H1 (cell line): ENCODE results near the gene CDC42EP5. TPM values are rescaled to one million over a fixed set of nuclear protein-coding genes. Genes with fewer than 3 reads are reported as not detected.

Source experiments
- CTCF ChIA-PET: fragments of 300-600 bp; sonication (Branson Sonifier 250); formaldehyde crosslinking; loops from one replicate; lab custom pipeline; 2021; ENCODE audit not compliant: partially characterized antibody; lab: Charles Lee
- POLR2A ChIA-PET: fragments of 300-600 bp; sonication (Branson Sonifier 250); formaldehyde crosslinking; loops from one replicate; lab custom pipeline; 2021; ENCODE audit warnings: inconsistent platforms; ENCODE audit not compliant: partially characterized antibody; lab: Charles Lee
- DNase-seq, 2 experiments: peaks; one replicate each; pipeline versions ENCODE4 v3.0.0 to v3.0.0-alpha.2; 2010 to 2022; ENCODE audit warnings: low spot score in 2 of 2, low read depth in 1 of 2, mixed read lengths in 1 of 2
- FAIRE-seq: peaks from 2 replicates; lab custom pipeline; 2011; peaks lifted over from hg19 to GRCh38; lab: Jason Lieb, UNC
- H2AFZ ChIP-seq: 2 replicates; pipeline ENCODE4 v1.8.1; 2012; ENCODE audit warnings: low read length, inconsistent platforms
- H2AK5ac ChIP-seq: 2 replicates; pipeline ENCODE4 v1.6.1; 2013; ENCODE audit warnings: low read depth, low read length
- H2BK120ac ChIP-seq: replicated peaks from 2 replicates; pipeline ENCODE3; 2013; ENCODE audit warnings: low read depth, low read length, inconsistent platforms
- H2BK12ac ChIP-seq: 2 replicates; pipeline ENCODE4 v1.6.1; 2013; ENCODE audit warnings: low read depth, low read length
- H2BK15ac ChIP-seq: 2 replicates; pipeline ENCODE4 v1.6.1; 2013; ENCODE audit warnings: low read length
- H2BK20ac ChIP-seq: 2 replicates; pipeline ENCODE4 v1.6.1; 2013; ENCODE audit warnings: low read length
- H2BK5ac ChIP-seq: 2 replicates; pipeline ENCODE4 v1.6.1; 2013; ENCODE audit warnings: low read depth, low read length
- H3K14ac ChIP-seq: 2 replicates; pipeline ENCODE4 v1.6.1; 2013; ENCODE audit warnings: inconsistent platforms; ENCODE audit not compliant: insufficient read length
- H3K18ac ChIP-seq: 2 replicates; pipeline ENCODE4 v1.6.1; 2013; ENCODE audit warnings: low read length; ENCODE audit errors: extremely low read depth
- H3K23ac ChIP-seq: 2 replicates; pipeline ENCODE4 v1.6.1; 2013; ENCODE audit warnings: inconsistent platforms; ENCODE audit not compliant: insufficient read length
- H3K23me2 ChIP-seq: 2 replicates; pipeline ENCODE4 v1.6.1; 2013; ENCODE audit warnings: low read depth, low read length
- H3K27ac ChIP-seq: 2 replicates; pipeline ENCODE4 v1.6.1; 2011; ENCODE audit warnings: low read depth, low read length, inconsistent platforms
- H3K27me3 ChIP-seq, 4 experiments: replicated peaks in 1 of 4; 1 replicate in 1 of 4; 2 replicates in 3 of 4; pipeline versions ENCODE4 v1.6.1 to v1.8.1; 2011 to 2013; ENCODE audit warnings: low read length in 3 of 4, mild to moderate bottlenecking in 3 of 4, inconsistent platforms in 2 of 4, mixed read lengths in 2 of 4, moderate library complexity in 1 of 4; ENCODE audit not compliant: control insufficient read depth in 3 of 4, insufficient read depth in 3 of 4; ENCODE audit errors: extremely low read depth in 1 of 4
- H3K36me3 ChIP-seq, 4 experiments: 2 replicates each; pipeline versions ENCODE4 v1.6.1 to v1.8.1; 2011 to 2013; ENCODE audit warnings: mild to moderate bottlenecking in 4 of 4, low read length in 3 of 4, moderate library complexity in 2 of 4, control low read depth in 1 of 4, inconsistent platforms in 1 of 4; ENCODE audit not compliant: insufficient read depth in 4 of 4, control insufficient read depth in 2 of 4
- H3K4ac ChIP-seq: replicated peaks from 2 replicates; pipeline ENCODE3; 2013; ENCODE audit warnings: low read length, low read depth, mixed read lengths, inconsistent platforms; ENCODE audit not compliant: insufficient read length
- H3K4me1 ChIP-seq, 4 experiments: replicated peaks in 1 of 4; 1 replicate in 1 of 4; 2 replicates in 3 of 4; pipeline versions ENCODE4 v1.6.1 to v1.8.1; 2011 to 2013; ENCODE audit warnings: low read length in 3 of 4, inconsistent platforms in 2 of 4, mixed read lengths in 1 of 4; ENCODE audit not compliant: insufficient read depth in 4 of 4, control insufficient read depth in 3 of 4
- H3K4me2 ChIP-seq, 2 experiments: 2 replicates each; pipeline versions ENCODE4 v1.6.1 to v1.8.1; 2011 to 2013; ENCODE audit warnings: low read depth in 2 of 2, low read length in 2 of 2, control low read depth in 1 of 2, inconsistent platforms in 1 of 2, mild to moderate bottlenecking in 1 of 2; ENCODE audit not compliant: insufficient read depth in 1 of 2
- H3K4me3 ChIP-seq, 4 experiments: fragments of 200-600, 300-600 bp in 1 of 4; sonication (generic), shearing (Covaris generic), sonication (Bioruptor Twin) in 1 of 4; 2 replicates each; pipeline versions ENCODE4 v1.5.1 to v1.8.1; 2011 to 2016; ENCODE audit warnings: low read length in 4 of 4, low read depth in 3 of 4, control low read depth in 2 of 4, inconsistent platforms in 2 of 4, mild to moderate bottlenecking in 2 of 4, mixed read lengths in 1 of 4, moderate library complexity in 1 of 4; ENCODE audit not compliant: insufficient read depth in 2 of 4; ENCODE audit errors: extremely low read depth in 1 of 4
- H3K56ac ChIP-seq: replicated peaks from 2 replicates; pipeline ENCODE3; 2013; ENCODE audit warnings: low read depth, mild to moderate bottlenecking, mixed read lengths, low read length, inconsistent platforms; ENCODE audit not compliant: insufficient read length
- H3K79me1 ChIP-seq: 2 replicates; pipeline ENCODE4 v1.6.1; 2013; ENCODE audit warnings: low read depth, low read length, control low read depth
- H3K79me2 ChIP-seq, 2 experiments: 2 replicates each; pipeline versions ENCODE4 v1.6.1 to v1.8.1; 2012 to 2013; ENCODE audit warnings: low read length in 2 of 2, mild to moderate bottlenecking in 2 of 2, inconsistent platforms in 1 of 2; ENCODE audit not compliant: insufficient read depth in 2 of 2, control insufficient read depth in 1 of 2
- H3K9ac ChIP-seq, 4 experiments: replicated peaks in 1 of 4; 1 replicate in 1 of 4; 2 replicates in 3 of 4; pipeline versions ENCODE4 v1.6.1 to v1.8.1; 2011 to 2013; ENCODE audit warnings: low read depth in 3 of 4, low read length in 3 of 4, control low read depth in 2 of 4, mild to moderate bottlenecking in 2 of 4, moderate library complexity in 2 of 4, inconsistent platforms in 1 of 4; ENCODE audit errors: extremely low read depth in 1 of 4
- H3K9me3 ChIP-seq, 2 experiments: 2 replicates each; pipeline versions ENCODE4 v1.6.1 to v1.8.1; 2012 to 2013; ENCODE audit warnings: mild to moderate bottlenecking in 2 of 2, moderate library complexity in 2 of 2, control low read depth in 1 of 2, inconsistent platforms in 1 of 2, low read depth in 1 of 2, low read length in 1 of 2, mixed read lengths in 1 of 2; ENCODE audit not compliant: insufficient read depth in 2 of 2
- H4K20me1 ChIP-seq, 2 experiments: replicated peaks in 1 of 2; 2 replicates each; pipeline versions ENCODE3 to v1.8.1; 2011 to 2013; ENCODE audit warnings: inconsistent platforms in 2 of 2, low read length in 2 of 2, mild to moderate bottlenecking in 1 of 2; ENCODE audit not compliant: insufficient read depth in 2 of 2, control insufficient read depth in 1 of 2
- H4K5ac ChIP-seq: 2 replicates; pipeline ENCODE4 v1.6.1; 2013; ENCODE audit warnings: low read length, low read depth, mixed read lengths, inconsistent platforms; ENCODE audit not compliant: insufficient read length
- H4K8ac ChIP-seq: 2 replicates; pipeline ENCODE4 v1.8.0; 2013; ENCODE audit warnings: mild to moderate bottlenecking, moderate library complexity, low read length, inconsistent platforms; ENCODE audit not compliant: insufficient read depth; ENCODE audit errors: extremely low read depth
- H4K91ac ChIP-seq: replicated peaks from 2 replicates; pipeline ENCODE3; 2013; ENCODE audit warnings: low read length, mixed read lengths, inconsistent platforms; ENCODE audit not compliant: insufficient read length
- ATF2 ChIP-seq: IDR thresholded peaks from 2 replicates; pipeline ENCODE4 v1.6.1; 2012; ENCODE audit warnings: low read length, inconsistent platforms
- BRCA1 ChIP-seq: IDR thresholded peaks from 2 replicates; pipeline ENCODE4 v1.6.1; 2012; ENCODE audit warnings: low read depth, low read length, improper control_type of control experiment
- CBX5 ChIP-seq: fragments of 300-800, 300-1000 bp; sonication (generic); IDR thresholded peaks from 2 replicates; pipeline ENCODE4 v1.7.1; 2016; ENCODE audit warnings: antibody characterized with exemption, low read length, low read depth
- EGR1 ChIP-seq: IDR thresholded peaks from 2 replicates; pipeline ENCODE4 v1.6.1; 2011; ENCODE audit warnings: low read depth, low read length, borderline replicate concordance
- FOSL1 ChIP-seq: IDR thresholded peaks from 2 replicates; pipeline ENCODE4 v1.6.1; 2011; ENCODE audit warnings: mild to moderate bottlenecking, low read depth, low read length, moderate library complexity; ENCODE audit not compliant: insufficient read depth
- MAFK ChIP-seq: IDR thresholded peaks from 2 replicates; pipeline ENCODE4 v1.6.1; 2012; ENCODE audit warnings: low read depth, mild to moderate bottlenecking, improper control_type of control experiment, low read length
- NANOG ChIP-seq: IDR thresholded peaks from 2 replicates; pipeline ENCODE4 v1.6.1; 2011; ENCODE audit warnings: low read length, low read depth, mild to moderate bottlenecking, inconsistent platforms; ENCODE audit not compliant: insufficient read depth, poor library complexity, severe bottlenecking
- PHF8 ChIP-seq: fragments of 200-600 bp; sonication (generic); conservative IDR thresholded peaks from 2 replicates; pipeline ENCODE4 v1.7.1; 2012; ENCODE audit warnings: low read depth, mild to moderate bottlenecking, inconsistent platforms, low read length, moderate library complexity
- SP2 ChIP-seq: IDR thresholded peaks from 2 replicates; pipeline ENCODE4 v1.6.1; 2012; ENCODE audit warnings: mild to moderate bottlenecking, low read length, inconsistent platforms
- SUZ12 ChIP-seq: fragments of 200-600 bp; sonication (generic); IDR thresholded peaks from 2 replicates; pipeline ENCODE4 v1.6.1; 2012; ENCODE audit warnings: mild to moderate bottlenecking, inconsistent platforms, low read length, moderate library complexity, mixed read lengths
- TAF1 ChIP-seq: IDR thresholded peaks from 2 replicates; pipeline ENCODE4 v1.6.1; 2011; ENCODE audit warnings: mild to moderate bottlenecking, low read depth, low read length
- TEAD4 ChIP-seq: IDR thresholded peaks from 2 replicates; pipeline ENCODE4 v1.6.1; 2012; ENCODE audit warnings: low read depth, low read length, inconsistent platforms, mixed read lengths
- ZNF274 ChIP-seq: IDR thresholded peaks from 2 replicates; pipeline ENCODE4 v1.7.0; 2012; ENCODE audit warnings: low read length, borderline replicate concordance; ENCODE audit errors: extremely low read depth
- WGBS, 2 experiments: shearing (Covaris generic) in 1 of 2; methylation state at CpG; one replicate each; pipeline versions ENCODE4 v1.1.6 to v1.1.7; 2013 to 2015; ENCODE audit warnings: low lambda C conversion rate in 2 of 2, mixed read lengths in 2 of 2, inconsistent platforms in 1 of 2, low coverage in 1 of 2, missing lambda C conversion rate in 1 of 2; ENCODE audit not compliant: insufficient replicate concordance in 2 of 2, insufficient coverage in 1 of 2, insufficient read length in 1 of 2; ENCODE audit errors: extremely low coverage in 1 of 2, missing lambda C conversion rate in 1 of 2; 5-methylcytosine and 5-hydroxymethylcytosine counted together
- polyA plus RNA-seq, 7 experiments: library from polyadenylated mRNA; depleted of rRNA in 3 of 7; stranded (reverse) in 5 of 7; unstranded in 2 of 7; fragments of >200 nt in 5 of 7; fragments of 200-250 nt in 2 of 7; gene quantifications; 1 replicate in 5 of 7; 2 replicates in 1 of 7; 4 replicates in 1 of 7; pipeline versions ENCODE4 v1.2.1 to v1.2.3, GENCODE V29; 2011 to 2013; ENCODE audit warnings: missing spikeins in 2 of 7, mixed read lengths in 2 of 7
- total RNA-seq: library from RNA; stranded (reverse); fragmentation: NEBNext Ultra II Directional; extraction: Animal tissue kit (Norgen Biotek cat#: 25700); gene quantifications from 2 replicates; pipeline ENCODE4 v1.2.1, GENCODE V29; 2021

Gene CDC42EP5
- total and polyA plus RNA-seq, 2 of the 8 experiments (the other 6 are each of a cell fraction or from before 2014, with no cell fraction given): 1.8 to 2.1 TPM

- H3K4me2 ChIP-seq: no peak overlapping the region
- no peak overlapping the region for H3K4ac ChIP-seq
- FAIRE-seq (no peak), DNase-seq (no peak)
- H3K27ac ChIP-seq: no peak overlapping the region
- H2BK12ac ChIP-seq: no peak overlapping the region
- ChIA-PET CTCF (interaction anchor here (1.0 kb wide), 1 partner anchor 41 kb away, joined by 3 read pairs; no protein-coding TSS in a partner anchor), POLR2A (no interaction called here)
- H3K4me3 ChIP-seq: no peak overlapping the region
- H3K23ac ChIP-seq: no peak overlapping the region
- H3K9ac ChIP-seq: no peak overlapping the region
- no peaks in the 10 kb centered on the region for H3K79me1 ChIP-seq
- H2BK120ac ChIP-seq: no peak overlapping the region
- no peak overlapping the region for H4K91ac ChIP-seq
- H2AK5ac ChIP-seq: no peak overlapping the region
- no peak overlapping the region for H3K18ac ChIP-seq
- H4K20me1 ChIP-seq: no peaks in the 10 kb centered on the region
- WGBS, 2 experiments: 38% methylated on average over 3 of the region's 3 CpGs; no CpG with 5 or more reads in 1 of the 2 experiments
- H3K79me2 ChIP-seq: no peaks in the 10 kb centered on the region
- H3K36me3 ChIP-seq: no peaks in the 10 kb centered on the region
- no peak overlapping the region for H3K56ac ChIP-seq
- no peak overlapping the region for H2BK5ac ChIP-seq
- H2BK15ac ChIP-seq: no peak overlapping the region
- no peaks in the 10 kb centered on the region for H3K4me1 ChIP-seq
- H4K8ac ChIP-seq: no peak overlapping the region
- H3K9me3 ChIP-seq: peaks cover 51 to 78% of the 10 kb centered on the region in 2 experiments
- H3K14ac ChIP-seq: no peak overlapping the region
- no peak overlapping the region for H2AFZ ChIP-seq
- H4K5ac ChIP-seq: no peak overlapping the region
- no peaks in the 10 kb centered on the region for H3K27me3 ChIP-seq
- no peaks in the 10 kb centered on the region for H3K23me2 ChIP-seq
- no peak overlapping the region for H2BK20ac ChIP-seq
- TF ChIP-seq CBX5 (no peak), SUZ12 (no peak), EGR1 (no peak), BRCA1 (no peak), FOSL1 (no peak), NANOG (no peak), ZNF274 (no peak), PHF8 (no peak), ATF2 (no peak), TEAD4 (no peak), MAFK (no peak), TAF1 (no peak), SP2 (no peak)
Observed at GRCh38 chr19:54515156-54515555, 42.1 kb upstream of the CDC42EP5 start.
